ENCODE results near the gene TNS1.

Gene TNS1

GRCh38 chr2:217804791-217805667 is 197.8 kb downstream of the TNS1 start:
- no peak for DNase-seq

GRCh38 chr2:217804338-217804737 is 198.5 kb downstream of the TNS1 start:
- no peak for DNase-seq

GRCh38 chr2:217803653-217803960 is 199.2 kb downstream of the TNS1 start:
- DNase-seq = no peak

GRCh38 chr2:217802876-217803652 is 199.7 kb downstream of the TNS1 start:
- DNase-seq = no peak

- no peak for DNase-seq
Observed at GRCh38 chr2:217802266-217802665, 200.5 kb downstream of the TNS1 start.

- no peak for DNase-seq
Observed at GRCh38 chr2:217801711-217802110, 201.1 kb downstream of the TNS1 start.

- DNase-seq = no peak
Observed at GRCh38 chr2:217801115-217801531, 201.7 kb downstream of the TNS1 start.

GRCh38 chr2:217800433-217801114 is 202.2 kb downstream of the TNS1 start:
- no peak for DNase-seq

- DNase-seq = no peak
Observed at GRCh38 chr2:217799563-217800432, 203.0 kb downstream of the TNS1 start.

- no peak for DNase-seq
Observed at GRCh38 chr2:217798743-217799562, 203.8 kb downstream of the TNS1 start.

GRCh38 chr2:217798191-217798590 is 204.6 kb downstream of the TNS1 start:
- no peak for DNase-seq

- no peak for DNase-seq
Observed at GRCh38 chr2:217797661-217798069, 205.1 kb downstream of the TNS1 start.

GRCh38 chr2:217797165-217797564 is 205.6 kb downstream of the TNS1 start:
- no peak for DNase-seq

- no peak for DNase-seq
Observed at GRCh38 chr2:217795706-217796465, 206.9 kb downstream of the TNS1 start.

- no peak for DNase-seq
Observed at GRCh38 chr2:217795067-217795466, 207.7 kb downstream of the TNS1 start.

GRCh38 chr2:217794133-217794986 is 208.4 kb downstream of the TNS1 start:
- no peak for DNase-seq

GRCh38 chr2:217793566-217794132 is 209.1 kb downstream of the TNS1 start:
- DNase-seq = no peak

- no peak for DNase-seq
Observed at GRCh38 chr2:217792626-217793527, 209.9 kb downstream of the TNS1 start.
